ENCODE results near the gene COBL.

The COBL gene

DNA sequence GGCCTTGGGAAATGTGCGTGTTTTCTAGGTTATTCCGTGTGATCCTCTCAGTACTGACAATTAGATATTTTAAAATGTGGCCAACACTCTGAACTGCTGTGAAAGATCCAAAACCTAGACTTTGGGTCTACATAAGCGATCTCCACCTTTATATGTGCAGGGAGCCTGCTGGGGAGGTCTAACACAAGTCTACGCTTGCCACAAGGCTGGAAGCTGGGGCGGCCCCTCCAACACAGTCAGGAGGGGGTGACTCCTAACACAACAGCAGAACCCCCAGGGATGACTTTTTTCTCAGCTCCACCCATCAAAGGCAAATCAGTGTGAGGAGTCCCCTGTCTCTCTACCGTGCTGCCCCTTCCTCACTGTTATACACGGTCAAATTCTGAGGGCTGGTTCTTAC, 202.6 kb downstream of the COBL start:
- DNase-seq: no peak

DNA sequence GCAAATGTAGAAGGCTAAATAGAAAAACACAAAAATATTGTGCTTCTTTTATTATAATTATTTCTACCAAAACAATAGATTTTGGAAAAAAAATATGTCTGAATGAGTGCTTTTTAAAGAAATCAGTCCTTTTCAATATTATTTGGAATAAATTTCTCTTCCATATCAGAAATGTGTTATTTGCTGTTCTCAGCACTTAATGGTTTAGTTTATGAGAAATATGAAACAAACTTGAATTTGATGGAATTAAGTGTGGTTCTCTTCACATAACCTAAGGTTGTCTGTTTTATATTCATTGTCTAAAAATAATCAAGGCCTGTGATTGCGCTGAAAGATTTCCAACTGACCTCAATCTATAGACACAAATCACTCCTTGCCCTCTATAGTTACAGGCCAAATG, 203.0 kb downstream of the COBL start:
- DNase-seq: no peak

DNA sequence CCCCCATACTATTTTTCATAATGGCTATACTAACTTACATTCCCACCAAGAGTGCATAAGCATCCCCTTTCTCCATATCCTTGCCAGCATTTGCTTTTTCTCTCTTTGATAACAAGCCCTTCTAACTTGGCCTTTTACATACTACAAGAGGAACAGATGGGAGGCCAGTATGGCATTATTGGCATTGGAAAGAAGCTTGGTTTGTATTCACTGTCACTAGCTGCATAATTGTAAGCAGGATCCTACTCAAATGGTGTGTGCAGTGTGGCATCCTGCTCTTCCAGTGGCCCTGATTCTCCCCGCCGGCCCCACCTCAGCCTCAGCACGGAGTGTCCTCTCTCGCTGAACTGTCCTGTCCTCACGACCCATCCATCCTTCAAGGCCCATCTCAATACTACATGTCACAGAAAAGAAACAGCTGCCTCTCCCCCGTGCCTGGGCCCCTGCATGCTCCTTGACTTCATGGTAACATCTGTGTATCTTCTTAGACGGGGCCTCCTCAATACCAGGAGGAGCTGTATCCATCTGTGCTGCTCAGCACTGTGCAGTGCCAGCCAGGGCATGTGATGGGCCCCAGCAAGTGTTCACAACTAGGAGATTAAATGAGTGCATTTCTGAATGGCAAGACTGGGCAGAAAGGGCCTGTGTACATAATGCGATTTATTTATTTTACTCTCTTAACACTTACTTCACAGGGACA, 205.2 kb downstream of the COBL start:
- no peak for DNase-seq

DNA sequence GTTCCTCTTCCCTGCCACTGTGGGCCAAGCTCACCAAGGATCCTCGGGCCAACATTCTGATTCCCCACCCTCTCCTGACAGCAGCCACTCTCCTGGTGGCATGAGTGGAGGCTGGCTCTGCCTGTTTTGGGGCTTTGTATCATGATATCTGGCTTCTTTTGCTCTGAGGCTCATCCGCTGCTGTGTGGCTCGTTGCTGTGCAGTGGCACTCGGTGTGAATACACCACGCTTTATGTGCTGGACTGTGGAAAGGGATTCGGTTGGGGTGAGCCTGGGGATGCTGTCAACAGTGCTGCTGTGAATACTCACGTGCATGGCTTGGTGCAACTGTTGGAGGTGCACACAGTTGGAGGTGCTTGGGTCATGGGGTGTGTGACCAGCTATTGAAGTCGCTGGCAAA, 208.5 kb downstream of the COBL start:
- DNase-seq: no peak

DNA sequence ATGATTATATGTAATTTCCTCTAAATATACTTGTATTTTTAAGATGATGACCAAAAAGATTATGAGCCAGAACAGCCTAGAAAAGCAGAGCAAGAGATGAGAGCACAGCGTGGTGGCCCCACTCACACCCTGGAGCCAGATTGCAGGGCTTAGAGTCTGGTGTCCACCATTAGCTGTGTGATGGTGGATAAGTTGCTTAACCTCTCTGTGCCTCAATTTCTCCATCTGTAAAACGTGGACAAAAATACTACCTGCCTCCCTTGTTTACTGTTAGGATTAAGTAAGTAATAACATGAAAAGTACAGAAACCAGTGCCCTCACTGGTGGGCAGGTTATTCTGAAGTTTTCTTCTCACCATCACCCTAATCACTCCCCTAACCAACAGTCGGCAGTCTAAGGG, 212.3 kb downstream of the COBL start:
- no peak for DNase-seq

DNA sequence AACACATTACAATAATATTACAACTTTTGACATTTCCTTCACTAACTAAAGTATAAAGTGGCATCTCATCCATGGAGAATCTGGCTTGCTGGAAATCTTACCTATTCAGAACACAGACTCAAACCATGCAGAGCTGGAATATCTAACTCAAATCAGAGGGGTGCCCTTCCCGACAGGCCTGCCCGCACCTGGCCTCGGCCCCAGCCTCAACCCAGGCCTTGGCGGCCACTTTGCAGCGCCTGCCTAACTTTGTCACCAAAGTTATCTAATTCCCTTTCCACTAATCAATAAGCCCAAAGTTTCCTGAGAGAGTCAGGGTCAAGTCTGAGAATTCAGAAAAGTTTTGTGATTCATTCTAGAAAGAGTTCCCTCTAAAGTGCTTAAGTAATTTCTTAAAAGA, 212.9 kb downstream of the COBL start:
- DNase-seq: no peak

DNA sequence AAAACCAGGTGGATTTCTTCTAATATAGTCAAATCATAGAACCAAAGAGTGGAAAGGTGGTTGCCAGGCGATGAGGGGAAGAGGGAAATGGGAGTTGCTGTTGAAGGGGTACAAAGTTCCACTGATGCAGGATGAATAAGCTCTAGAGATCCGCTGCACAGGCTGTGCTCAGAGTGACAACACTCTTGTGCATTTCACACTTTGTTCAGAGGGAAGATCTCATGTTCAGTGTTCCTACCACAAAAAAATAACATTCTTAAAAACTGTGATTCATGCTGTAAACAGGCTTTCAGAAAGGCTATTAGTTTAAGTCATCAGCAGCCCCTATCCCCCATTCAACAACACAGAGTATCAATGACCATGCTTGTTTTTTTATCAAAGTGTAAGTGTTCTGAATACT, 213.8 kb downstream of the COBL start:
- DNase-seq: peak; percentile 11

DNA sequence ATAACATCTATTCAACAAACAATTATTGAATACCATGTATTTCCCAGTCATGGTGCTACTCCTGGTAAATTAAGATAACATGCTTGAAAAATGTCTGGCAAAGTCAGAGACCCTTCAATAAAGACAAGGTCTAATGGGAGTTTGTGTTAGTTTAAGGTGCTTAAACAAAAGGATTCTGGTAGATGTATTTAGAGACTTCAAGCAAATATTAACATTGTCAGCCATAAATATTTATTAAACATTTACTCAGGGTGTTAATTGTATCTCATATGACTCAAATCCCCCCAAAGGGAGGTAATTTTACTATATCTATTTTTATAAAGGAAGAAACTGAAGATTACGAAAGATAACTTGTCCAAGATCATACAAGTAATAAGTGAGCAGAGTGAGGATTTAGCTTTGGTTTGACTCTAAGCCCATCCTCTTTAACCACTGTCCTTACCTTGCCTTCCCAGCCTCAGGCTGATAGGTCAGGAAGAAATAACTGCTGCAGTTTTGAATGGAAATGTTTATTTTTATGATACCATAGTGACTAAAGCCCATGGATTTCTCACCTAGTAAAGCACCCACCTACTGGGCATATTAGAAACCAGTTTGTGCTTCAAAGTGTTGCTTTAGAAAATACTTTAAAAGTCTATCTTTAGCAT, 215.4 kb downstream of the COBL start:
- DNase-seq: no peak

DNA sequence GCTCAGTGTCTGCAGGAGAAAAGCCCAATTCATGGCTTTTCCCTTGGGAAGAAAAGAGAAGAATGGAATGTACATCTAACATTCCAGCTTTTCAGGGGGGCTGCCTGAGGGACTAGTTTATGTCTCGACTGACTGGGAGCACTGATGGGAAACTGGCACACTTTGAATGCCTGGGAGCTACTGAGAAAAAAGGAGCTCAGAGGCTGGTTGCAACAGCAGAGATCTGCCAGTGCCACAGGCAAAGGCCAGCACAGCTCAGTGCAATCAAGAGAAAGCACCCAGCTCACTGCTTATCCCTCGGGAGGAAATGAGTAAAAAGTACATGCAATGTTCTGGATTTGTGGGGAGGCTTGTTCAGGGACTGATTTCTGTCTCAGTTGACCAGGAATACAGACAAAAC, 226.2 kb downstream of the COBL start:
- DNase-seq: no peak

DNA sequence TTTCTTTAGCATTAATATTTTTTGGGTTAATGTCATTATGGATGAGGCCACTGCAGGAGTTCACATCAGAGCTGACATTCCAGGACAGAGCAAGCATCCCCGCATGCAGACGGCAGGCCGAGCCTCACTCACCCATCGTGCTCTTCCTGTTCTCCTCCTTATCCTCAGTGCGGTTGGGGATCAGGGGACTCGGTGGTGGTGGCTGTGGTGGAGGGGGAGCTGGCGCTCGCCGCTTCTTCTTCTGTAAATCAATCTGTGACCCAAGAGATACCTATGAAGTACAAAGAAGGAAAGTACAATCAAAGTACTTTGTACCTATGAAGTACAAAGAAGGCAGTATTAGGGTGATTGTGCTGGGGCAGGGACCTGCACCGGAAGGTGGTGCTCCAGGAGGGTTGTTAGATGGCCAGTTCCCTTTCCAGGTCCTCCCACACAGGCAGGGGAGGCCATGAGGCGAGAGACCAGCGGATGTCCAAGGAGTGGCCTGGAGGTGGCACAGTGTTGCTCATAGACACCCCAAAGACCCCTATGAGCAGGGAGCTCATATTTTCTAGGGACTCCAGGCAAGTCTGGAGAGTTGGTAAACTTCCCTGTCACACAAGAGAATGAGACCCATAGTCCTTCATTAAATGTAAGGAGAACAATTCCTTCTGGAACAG, 231.4 kb downstream of the COBL start:
- DNase-seq: no peak

DNA sequence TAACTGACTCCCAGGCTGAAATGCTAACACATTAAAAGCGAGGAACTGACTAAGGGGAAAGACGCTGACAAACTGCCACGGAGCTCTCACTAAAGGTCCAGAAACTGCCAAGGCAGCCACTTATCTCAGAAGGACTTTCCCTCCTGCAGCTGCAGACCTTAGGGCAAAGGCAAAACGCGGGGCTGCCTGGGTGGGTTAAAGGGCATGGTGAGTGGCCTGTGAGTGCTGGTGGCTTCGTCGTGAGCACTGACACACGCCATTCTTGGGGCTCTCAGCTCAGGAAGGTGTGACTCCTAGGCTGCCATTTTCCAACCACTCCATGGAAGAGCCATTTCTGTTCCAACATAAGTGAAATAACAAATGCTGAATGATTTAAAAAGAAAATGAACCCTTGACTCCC, 232.5 kb downstream of the COBL start:
- DNase-seq: no peak

DNA sequence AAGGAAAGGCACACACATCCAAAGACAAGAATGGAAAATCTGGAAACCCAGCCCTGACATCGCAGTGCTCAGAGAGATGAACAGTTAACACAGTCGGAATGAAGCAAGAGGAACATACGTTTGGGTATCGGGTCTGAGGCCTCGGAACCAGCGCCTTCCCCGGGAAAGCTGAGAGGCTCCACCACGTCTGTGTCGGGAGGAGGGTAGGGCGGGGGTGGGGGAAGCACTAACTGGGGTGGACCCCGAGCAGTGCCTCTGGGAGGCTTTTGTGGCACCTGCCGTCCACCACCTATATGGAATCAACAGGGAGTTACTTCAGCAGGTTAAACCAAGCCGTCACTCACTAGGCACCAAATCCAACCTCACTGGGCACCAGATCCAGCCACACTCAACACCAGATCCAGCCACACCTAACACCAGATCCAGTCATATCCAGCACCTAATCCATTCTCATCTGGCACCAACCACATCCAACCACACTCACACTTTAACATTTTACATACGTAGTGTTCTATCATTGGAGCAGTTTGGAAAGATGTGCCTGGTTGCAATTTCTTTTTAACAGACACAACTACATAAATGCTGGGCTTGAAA, 233.6 kb downstream of the COBL start:
- no peak for DNase-seq

DNA sequence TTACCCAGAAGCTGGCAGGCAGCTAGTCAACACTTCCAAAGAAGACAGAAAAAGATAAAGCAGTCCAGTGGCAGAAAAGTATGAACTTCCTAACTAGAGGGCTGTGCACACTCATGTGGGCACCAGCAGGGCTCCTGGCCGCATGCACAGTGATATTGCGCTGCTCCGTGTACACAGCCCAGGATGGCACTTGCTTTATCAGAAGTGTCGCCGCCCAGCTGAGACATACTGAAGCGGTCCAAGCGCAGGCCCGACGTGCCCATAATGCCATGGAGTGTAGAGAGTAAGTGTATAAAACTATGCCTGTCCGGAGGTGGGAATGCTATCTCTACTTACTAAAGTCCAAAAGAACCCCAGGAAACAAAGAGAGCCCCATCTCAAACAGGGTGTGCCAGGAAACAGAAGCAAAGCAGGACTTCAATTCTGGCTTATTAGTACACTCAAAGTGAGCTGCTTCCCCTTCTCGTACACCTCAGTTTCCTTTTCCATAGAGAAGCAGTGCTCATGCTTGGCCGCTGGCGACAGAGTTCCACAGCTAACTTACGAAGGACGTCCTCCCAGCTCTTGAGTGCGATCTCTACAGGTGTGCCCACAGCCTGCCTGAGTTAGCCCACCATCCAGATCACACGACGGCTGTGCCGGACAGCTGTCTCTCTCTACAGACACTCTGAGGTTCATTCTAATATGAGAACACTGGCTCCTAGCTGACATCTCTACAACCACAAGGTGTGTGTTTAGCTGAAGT, 234.3 kb downstream of the COBL start:
- no peak for DNase-seq

DNA sequence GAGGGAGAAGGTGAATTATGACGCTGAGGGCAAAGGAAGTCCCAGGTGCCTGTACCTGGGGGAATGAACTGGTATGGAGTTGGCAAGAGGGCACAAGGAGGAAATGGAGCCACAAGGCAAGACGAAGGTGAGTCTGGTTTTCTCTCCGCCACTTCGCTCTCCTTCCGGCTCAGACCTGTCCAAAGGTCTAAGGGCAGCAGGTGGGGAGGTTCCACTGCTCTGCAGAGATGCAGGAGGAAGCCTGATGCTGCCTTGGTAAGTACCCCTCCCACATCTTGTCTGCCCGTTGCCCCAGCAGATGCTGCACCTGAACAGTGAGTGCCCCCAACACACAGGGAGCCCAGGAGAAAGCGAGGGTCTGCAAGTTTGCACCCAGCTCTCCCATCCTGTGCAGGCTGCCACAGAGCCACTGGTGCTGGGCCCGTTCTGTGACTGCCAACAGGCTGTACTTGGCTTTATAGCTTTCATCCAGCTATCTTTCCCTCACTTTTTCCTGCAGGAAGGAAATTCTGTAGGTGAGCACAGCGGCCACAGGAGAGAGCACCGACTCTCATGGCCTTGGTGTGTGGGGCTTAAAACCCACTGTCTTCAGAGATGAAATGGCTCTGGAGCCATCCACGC, 235.2 kb downstream of the COBL start:
- no peak for DNase-seq

DNA sequence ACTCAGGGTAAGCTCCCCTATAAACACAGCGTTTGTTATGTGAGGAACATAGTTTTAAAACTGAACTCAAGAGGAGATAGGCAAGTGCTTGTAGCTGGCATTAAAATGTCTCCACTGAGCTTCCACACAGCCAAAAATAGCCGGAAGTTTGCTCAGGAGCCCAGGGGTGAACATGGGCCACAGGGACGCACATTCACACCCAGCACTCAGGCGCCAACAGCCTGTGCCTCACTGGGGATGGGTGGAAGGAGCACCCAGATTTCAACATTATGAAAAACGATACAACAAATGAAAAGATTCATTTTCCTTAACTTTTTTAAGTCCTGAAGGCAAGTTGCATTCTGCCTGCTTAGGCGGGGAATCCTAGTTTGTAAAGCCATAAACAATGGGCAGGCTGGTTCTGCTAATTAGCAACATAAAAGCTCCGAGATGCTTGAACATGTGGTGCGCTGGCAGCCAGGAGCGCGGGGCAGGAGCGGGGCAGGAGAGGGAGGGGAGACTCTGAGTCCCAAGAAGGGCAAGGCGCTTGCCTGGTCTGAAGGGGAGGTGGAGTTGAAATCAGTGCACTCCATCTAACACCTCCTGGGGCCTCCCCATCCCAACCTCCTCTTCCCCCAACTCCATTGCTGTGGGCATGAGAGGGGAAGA, 235.9 kb downstream of the COBL start:
- no peak for DNase-seq

DNA sequence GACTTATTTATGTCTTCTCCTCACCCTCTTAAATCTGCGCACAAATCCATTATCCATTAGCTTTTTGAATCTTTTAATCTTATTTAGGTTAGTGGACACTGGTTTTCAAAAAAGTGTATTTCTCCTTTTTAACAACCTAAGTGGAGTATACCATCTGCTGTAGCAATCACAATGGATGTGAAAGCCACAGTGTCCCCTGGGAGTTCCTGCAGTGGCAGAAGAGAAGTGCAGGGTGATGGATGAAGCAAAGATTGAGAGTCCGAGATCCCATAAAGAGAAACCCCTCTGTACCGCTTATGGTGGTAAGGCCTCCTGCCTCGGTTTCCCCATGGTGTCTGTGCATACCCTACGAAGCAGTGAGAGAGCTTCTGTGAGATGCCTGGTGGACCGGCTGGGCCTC, 236.4 kb downstream of the COBL start:
- DNase-seq: no peak

DNA sequence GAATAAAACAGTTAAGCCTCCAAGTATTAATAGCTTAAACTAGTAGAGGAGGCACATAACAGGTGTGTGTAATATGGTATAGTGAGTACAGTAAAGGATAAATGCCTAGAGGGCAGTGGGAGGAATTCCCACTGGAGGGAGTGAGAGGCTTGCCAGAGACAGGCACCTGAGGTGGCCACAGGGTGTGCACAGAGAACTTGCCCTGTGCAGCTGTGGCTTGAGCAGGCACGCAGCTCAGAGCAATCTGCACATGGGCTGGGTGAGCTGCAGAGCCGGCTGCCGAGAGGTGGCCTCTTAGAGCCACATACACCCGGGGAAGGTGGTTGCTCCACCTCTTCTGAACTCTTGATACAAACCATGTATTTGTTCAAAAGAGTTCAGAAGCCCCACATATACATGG, 237.1 kb downstream of the COBL start:
- DNase-seq: no peak

DNA sequence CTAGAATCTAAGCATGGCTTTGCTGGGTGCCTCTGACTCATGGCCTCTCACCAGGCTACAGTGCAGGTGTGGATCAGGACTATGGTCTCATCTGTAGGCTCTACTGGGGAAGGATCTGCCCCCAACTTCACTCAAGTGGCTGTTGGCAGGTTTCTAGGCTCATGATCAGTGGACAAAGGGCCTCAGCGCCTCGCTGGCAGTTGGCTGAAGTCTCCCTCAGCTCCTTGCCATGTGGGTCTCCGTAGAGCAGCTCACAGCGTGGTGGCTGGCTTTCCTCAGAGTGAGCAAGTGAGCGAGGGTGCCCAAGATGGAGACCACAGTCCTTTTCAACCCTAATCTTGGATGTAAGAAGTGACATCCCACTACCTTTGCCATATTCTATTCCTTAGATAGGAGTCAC, 238.0 kb downstream of the COBL start:
- DNase-seq: no peak

DNA sequence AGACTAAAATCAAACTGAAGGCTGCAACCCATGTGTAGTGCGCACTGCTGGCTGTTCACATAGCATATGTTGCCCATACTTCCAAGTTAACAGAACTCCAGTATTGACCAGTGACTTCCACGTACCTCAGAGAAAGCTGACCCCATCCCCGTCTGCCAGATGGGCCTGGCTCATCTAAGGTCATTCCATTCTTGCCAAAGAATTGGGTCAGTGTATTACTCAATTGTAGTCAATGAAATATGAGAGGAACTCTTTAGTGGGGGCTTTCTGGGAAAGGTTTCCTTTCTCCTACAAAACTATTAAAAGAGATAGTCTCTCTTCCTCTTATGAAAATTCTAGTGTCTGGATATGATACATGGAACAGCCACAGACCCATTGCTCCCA, 238.6 kb downstream of the COBL start:
- no peak for DNase-seq

DNA sequence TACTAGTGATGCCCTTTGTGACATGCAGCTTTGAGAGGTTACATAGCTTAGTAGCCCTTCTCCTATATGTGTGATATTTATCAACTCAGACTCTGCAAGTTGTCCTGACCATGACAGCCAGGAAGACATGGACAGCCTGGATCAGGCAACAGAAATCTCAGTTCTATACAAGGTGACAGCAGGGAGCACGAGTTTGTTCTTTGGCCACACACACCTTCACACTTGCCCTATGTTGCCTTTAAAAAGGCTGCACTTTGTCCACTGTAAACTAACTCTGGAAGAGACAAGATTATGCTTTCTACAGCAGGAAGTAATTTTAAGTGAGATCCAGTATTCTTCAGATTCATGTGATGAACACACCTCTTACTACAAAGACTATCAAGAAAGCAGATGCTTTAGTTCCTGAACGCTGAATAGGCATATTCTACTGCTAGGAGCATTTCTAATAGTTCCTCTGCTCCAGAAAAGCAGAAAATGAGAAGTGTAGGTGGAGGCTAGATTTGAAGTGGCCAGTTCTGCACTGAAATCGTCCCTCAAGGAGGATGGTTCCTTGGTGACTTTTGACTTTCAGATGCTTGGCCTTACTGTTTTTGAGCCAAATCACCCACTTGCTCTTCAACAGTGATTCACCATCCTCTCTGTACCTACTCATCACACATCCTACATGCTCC, 239.2 kb downstream of the COBL start:
- DNase-seq: no peak

All from fibroblast of skin of abdomen (primary cell).